Stimulated activated CD4-positive, alpha-beta T cell treated with anti-CD3 and anti-CD28 coated beads, Interleukin-2, amount 100 ng/mL, for 48 hours (primary cell): Measurements from ENCODE around the gene TENT4B.
"Not testable (repeated sequence)": the region's sequence is repeated elsewhere in the genome, so short reads cannot be mapped to it uniquely, and the experiment has no call there.

ENCODE experiments used
- DNase-seq, 2 donors: peaks; one replicate each; pipeline ENCODE4 v3.0.0-alpha.2; 2020

Gene TENT4B

DNA sequence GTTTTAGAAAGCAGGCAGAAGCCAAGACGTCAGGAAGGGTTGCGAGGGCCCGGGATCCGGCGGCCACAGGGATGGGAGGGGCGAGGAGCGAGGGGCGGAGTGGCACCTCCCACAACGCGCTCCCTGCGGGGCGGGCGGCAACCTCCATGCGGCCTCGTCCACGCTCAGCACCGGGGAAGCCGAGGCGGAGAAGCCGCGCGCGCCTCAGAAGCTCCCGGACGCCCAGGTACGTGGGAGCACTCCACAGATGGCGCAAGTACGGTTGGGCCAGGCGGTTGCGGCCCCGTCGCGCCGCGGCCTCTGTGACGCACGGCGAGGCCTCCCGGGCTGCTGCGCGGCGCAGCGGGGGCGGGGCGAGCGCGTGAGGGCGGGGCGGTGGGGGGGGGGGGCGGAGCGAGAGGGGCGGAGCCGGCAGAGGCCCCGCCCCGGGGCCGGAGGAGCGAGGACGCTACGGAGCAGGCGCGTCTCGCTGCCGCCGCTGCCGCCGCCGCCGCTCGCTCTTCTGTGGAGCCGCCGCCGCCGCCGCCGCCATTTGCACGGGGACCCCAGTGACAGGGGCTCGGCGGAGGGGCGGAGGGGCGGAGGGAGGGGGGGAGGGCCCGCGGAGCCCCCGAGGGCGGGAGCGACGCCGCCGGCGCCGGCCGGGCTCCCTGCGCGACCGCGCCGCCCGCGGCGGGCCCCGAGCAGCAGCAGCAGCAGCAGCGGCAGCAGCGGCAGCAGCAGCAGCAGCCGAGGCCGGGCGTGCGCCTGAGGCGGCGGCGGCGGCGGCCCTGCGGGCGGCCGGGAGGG is at the start of gene TENT4B:
Gene TENT4B (plus strand): TSS at position 500 of the 789 bp plus-strand sequence. CDS start 316 bp downstream, outside the sequence.
- peak; percentile 79 to 81 for DNase-seq

DNA sequence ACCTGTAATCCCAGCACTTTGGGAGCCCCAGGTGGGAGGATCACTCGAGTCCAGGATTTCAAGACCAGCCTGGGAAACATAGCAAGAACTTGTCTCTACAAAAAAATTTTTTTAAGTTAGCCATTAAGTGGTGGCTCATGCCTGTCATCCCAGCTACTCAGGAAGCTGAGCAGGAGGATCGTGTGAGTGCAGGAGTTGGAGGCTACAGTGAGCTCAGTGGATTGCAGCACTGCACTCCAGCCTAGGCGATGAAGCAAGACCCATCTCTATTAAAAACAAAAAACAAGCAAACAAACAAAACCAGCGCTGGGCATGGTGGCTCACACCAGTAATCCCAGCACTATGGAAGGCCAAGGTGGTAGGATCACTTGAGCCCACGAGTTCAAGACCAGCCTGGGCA is 49.3 kb upstream of the TENT4B start:
- no peak for DNase-seq

DNA sequence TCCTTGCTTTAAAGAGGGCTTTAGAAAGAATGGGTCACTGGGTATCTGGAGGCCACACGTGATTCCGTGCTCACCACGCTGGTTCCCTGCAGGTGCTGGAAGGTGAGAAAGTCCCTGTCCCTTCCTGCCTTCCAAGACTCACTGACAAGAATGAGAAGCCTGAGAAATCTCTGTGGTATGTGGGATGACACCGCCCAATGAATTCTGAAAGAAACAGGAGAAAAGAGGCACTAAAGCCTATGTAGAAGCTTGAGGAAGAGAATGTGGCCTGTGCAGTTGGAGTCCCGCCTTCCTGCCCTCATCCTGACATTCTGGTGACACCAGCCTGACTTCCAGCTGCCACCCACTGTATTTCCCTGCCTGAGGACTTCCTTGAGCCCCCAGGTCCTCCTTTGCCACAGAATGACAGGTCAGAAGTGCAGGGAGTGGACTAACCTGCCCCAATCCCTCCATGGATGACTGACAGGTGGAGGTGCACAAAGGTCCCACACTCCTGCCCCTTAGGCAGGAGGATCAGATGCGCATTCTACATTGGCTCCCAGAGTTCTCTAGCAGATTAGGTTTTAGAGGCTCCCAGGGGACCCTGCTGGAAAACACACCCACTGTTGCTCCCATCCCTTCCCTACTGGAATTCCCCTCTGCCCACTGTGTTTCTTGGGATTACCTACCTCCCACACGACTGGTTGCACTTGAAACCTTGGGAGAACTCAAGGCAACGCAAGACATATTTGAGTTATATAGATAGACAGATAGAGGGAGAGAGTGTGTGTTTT is 38.6 kb upstream of the TENT4B start:
- no peak for DNase-seq

DNA sequence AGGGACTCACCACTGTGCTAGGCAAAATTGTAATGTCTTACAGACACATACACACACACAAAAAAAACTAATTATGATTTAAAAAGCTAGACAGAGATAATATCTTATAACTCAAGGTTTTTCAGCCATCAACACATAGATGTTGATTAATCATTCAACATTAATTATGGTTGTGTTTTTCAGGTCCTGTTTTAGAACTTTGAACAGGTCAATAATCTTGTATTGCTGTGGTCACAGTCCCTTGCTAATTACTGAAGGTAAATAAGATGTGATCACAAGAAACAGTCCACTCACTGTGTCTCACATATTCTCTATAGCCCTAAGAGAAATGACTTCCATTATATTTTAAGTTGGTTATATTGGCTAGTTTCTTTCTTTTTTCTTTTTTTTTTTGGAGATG is 32.4 kb upstream of the TENT4B start:
- DNase-seq = no peak

DNA sequence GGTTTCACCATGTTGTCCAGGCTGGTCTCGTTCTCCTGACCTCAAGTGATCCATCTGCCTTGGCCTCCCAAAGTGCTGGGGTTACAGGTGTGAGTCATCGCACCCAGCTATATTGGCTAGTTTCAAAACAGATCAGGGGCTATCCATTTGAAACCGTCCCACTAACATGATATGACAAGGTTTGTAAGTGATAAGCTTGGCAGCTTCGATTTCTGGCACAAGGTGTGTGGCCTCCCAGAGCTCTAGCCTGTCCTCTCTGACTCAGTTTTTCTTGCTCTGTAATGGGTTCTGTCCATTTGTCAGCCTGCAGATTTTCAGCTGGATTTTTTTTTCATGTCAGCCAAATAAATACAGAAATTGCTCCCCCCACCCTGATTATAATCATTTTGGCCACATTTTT is 31.8 kb upstream of the TENT4B start:
- no peak for DNase-seq

DNA sequence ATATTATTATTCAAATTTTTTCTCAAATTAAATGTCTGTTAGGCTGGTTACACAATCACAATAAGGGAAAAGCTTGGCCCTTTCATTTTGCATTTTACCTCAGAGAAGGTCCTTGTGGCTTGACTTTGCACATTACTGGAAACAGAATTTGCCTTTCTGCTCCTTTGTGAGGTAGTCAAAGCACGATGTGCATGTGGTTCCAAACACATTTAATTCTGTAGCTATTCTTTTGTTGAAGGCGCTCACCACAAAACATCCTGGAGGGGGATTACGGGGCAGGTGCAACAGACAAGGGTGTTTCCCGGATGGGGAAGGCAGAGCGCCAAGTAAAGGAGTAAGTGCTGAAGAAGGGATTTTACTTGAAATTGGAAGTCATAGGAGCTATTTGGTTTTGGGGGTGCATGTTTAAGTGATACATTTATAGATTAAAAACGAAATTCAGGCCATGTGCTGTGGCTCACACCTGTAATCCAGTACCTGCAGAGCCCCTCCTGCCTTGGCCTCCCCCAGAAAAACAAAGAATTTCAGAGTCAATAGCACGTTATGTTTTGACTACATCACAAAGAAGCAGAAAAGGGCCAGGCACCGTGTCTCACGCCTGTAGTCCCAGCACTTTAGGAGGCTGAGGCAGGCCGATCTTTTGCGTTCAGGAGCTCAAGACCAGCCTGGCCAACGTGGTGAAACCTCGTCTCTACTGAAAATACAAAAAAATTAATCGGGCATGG is 31.2 kb upstream of the TENT4B start:
- DNase-seq = peak; percentile 7

DNA sequence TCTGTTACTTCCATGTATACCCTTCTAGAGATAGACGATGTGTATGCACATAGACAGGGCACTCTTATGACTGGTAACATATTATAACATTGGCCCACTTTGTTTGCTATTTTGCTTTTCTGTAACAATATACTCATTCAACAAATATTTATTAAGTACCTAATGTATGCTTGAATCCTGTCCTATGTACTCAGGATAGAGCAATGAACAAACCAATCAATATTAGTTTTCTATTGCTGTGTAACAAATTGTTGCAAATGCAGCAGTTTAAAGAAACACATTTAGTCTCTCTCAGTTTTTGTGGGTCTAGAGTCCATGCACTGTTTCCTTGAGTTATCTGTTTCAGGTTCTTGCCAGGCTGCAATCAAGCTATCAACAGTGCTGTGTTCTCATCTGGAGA is 29.7 kb upstream of the TENT4B start:
- DNase-seq = no peak

DNA sequence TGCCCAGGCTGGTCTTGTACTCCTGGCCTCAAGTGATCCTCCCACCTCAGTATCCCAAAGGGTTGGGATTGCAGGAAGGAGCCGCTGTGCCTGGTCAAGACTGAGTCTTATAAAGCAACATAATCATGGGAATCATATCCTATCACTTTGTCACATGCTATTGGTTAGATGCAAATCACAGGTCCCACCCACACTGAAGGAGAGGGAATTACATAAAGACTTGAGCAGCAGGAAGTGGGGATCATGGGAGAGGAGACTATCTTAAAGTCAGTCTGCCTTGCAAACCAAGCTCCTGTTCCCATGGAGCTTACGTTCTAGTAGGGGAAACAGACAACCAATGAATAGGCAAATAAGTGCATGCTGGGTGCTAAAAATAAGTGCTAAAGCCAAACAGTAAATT is 28.3 kb upstream of the TENT4B start:
- DNase-seq = no peak

DNA sequence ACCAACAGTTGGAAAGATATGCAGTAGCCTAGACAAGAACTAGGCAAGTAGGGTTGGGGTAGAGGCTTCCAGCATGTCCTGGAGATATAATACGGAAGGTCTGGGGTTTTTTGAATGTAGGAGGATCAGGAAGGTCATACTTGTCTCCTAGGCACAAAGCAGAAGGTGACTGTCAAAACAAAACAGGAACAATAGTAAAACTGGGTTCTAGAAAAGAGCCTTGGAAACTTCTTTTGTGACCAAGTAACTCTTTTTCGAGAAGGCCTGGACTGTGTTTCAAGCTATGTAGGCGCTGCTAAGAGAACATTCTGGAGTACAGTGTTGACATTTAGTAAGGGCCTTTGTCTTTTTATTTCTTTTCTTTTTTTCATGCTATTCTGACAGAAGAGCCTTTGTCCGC is 26.9 kb upstream of the TENT4B start:
- no peak for DNase-seq

DNA sequence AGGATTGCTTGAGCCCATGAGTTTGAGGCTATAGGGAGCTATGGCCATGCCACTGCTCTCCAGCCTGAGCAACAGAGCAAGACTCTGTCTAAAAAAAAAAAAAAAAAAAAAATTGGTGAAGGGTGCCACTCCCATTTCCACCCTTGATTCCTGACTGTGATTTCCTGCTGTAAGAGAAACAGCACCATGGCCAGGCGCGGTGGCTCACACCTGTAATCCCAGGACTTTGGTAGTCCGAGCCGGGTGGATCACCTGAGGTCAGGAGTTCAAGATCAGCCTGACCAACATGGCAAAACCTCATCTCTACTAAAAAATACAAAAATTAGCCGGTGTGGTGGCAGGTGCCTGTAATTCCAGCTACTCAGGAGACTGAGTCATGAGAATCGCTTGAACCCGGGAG is 20.5 kb upstream of the TENT4B start:
- DNase-seq = not testable (repeated sequence)

DNA sequence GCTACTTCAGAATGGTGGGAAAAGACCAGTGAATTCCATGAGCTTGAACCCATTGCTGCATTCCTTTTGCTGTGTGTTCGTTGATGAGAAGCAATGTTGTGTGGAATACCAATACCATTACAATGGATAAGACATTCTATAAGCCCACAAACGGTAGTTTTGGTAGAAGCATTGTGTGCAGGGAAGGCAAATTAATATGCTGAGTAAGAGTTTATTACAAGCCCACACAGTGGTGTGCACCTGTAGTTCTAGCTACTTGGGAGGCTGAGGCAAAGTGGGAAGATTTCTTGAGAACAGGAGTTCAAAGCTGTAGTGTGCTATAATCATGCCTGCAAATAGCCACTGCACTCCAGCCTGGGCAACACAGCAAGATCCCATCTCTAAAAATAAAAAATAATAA is 19.9 kb upstream of the TENT4B start:
- no peak for DNase-seq

DNA sequence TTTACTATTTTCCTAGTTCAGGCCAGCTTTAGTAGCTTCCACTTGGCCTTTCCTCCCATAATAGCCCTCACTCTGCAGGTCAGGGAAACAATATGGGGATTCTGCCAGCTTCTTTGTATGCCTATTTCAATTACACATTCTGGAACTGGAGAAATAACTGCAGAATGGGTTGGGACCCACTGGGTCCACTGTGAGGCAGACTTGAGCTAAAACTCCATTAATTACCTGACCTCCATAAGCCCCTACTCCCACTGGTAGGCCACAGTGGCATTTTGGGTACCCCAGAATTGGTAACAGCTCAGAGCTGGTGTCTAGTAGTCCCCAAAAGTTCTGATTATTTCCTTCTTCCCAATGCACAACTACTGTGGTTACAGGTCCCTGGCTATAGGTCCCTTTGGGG is 16.7 kb upstream of the TENT4B start:
- no peak for DNase-seq

DNA sequence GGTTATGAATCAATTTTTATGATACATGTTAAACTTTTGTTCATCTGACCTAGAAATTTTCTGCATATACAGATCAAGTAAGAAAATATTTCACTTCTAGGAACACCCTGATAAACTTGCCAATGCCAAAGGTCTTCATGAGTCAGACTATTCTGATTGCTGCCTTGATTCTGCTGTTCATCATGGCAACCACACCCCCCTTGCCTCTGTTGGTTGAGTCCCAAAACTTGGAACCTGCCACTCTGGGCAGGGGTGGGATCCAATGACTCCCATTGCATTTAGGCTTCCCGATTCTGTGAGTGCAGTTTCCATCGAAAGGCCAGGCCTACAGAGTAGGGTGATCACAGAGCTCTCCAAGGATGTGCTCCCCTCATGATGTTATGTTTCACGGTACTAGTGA is 15.8 kb upstream of the TENT4B start:
- no peak for DNase-seq

DNA sequence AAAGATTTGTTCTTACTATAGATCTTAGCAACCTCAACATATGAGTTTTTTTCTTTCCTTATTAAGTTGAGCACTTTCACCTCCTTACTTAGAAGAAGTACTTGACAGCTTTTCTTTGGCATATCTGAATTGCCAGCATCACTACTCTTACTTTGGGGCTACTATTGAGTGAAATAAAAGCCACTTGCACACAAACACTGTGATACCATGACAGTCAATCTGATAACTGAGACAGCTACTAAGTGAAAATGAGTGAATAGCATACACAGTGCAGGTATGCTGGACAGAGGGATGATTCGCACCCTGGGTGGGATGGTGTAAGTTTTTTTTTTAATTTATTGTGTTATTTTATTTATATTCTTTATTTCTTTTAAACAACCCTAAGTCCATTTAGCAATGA is 13.5 kb upstream of the TENT4B start:
- no peak for DNase-seq

DNA sequence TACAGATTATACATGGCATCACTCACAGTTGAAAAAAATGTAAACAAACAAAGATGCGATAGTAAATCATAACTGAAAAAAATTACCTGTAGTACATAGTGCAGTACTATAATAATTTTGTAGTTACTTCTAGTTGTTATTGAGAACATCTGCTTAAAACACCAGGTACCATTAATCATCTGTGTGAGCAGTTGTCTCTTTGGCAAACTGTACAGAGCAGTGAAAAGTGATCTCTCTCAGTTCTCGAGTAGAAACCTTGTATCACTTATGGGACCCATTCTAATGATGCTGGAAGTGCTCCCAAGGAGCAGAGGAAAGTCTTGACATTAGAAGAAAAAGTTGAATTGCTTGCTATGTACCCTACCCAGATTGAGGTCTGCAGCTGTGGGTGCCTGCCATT is 8.9 kb upstream of the TENT4B start:
- no peak for DNase-seq

DNA sequence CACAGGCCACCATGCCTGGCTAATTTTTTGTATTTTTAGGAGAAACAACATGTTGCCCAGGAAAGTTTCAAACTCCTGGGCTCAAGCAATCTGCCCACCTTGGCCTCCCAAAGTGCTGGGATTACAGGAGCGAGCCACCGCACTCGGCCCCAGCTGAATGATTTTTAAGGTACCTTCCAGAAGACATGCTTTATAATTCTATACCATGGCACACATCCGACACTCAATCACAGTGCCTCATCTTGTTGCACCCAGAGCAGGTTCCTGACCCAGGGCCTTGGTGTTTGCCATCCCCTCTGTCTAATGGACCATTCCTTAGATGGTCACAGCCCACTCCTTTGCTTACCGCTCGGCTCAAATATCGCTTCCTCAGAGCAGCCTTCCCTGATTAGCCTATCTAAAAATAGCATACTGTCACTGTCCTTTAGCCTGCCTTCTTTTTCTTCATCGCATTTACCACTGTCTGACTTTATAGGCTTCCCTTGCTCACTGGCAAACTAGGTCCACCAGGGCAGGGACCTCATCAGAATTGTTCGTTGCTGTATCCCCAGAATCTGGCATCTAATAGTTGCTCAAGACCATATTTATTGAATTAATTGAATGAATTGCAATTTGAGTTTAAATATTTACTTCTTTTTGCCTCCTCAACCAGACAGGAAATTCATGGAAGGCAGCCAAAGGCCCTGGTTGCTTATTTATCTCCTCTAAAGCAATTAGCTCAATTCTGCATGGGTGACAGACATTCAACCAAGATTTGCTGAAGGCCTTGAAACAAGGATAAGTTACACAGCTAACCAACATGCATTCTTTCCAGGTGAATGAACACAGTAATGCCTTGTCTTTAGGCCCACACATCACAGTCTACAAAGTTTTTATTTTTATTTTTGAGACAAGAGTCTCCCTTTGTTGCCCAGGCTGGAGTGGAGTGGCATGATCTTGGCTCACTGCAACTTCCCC is 6.3 kb upstream of the TENT4B start:
- no peak for DNase-seq

DNA sequence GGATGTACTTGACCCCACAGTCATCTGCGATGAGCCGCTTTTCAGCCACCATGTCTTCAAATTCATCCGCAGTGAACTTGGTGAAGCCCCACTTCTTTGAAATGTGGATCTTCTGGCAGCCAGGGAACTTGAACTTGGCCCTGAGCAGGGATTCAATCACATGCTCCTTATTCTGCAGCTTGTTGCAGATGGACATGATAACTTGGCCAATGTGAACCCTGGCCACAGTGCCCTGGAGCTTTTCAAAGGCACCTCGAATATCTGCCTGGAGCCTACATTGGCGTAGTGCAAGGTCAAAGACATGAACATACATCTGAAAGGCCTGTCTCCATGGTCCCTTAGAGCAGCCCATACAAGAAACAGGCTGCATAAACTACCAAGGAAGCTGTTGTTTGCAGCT is 1.8 kb upstream of the TENT4B start:
- no peak for DNase-seq

DNA sequence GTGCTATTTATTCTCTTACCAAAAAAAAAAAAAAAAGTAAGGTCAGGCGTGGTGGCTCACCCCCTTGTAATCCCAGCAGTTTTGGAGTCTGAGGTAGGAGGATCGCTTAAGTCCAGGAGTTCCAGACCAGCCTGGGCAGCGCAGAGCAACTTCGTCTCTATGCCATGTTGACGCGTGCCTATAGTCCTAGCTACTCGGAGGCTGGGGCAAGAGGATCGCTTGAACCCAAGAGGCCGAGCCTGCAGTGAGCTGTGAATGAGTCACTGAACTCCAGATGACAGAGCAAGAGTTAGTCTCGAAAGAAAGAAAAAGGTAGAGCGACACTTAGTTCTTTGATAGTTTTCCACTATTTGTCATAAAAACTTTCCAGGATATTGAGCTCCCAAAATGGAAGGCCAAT is 1.4 kb upstream of the TENT4B start:
- peak in 1 of 2 donors; percentile 23 for DNase-seq

DNA sequence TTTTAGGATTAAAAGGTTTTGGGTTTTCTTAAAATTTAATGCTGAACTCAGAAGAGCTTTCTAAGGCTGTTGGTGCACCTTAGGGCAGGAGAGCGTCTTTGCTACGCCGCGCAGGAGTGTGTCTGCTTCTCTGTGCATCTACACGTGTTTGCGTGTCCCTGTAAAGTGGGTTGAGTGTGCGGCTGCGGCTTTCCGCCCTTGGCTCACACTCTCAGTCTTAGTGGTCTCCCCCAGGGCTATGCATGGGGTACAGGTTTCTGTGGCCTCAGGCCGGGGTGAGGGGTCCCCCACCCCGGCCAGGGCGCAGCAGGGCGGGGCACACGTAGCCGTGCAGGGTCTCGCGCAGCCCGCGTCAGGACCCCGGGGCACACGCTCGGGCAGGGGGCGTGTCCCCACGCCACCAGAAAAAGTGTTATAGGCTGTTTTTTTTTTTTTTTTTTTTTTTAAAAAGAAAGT is 727 bp upstream of the TENT4B start:
- DNase-seq = peak; percentile 61 to 63

DNA sequence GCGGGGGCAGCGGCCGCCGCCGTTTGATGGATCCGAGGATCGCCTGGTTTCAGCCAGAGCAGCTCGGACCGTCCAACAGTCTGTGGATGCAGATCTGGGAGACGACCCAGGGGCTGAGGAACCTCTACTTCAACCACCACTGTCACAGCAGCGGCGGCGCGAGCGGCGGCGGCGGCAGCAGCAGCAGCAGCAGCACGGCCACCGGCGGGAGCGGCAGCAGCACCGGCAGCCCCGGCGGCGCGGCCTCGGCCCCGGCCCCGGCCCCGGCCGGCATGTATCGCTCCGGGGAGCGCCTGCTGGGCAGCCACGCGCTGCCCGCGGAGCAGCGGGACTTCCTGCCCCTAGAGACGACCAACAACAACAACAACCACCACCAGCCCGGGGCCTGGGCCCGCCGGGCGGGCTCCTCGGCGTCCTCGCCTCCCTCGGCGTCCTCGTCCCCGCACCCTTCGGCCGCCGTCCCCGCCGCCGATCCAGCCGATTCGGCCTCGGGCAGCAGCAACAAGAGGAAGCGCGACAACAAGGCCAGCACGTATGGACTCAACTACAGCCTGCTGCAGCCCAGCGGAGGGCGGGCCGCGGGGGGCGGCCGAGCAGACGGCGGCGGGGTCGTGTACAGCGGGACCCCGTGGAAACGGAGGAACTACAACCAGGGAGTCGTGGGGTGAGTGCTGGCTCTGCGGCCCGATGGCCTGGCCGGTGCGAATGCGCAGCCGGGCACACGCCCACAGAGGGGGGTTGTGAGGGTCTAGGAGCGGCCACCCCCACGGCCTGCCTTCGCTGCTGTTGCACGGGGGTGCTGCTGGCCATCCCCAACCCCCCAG is 702 bp downstream of the TENT4B start:
- DNase-seq = peak in 1 of 2 donors; percentile 21

DNA sequence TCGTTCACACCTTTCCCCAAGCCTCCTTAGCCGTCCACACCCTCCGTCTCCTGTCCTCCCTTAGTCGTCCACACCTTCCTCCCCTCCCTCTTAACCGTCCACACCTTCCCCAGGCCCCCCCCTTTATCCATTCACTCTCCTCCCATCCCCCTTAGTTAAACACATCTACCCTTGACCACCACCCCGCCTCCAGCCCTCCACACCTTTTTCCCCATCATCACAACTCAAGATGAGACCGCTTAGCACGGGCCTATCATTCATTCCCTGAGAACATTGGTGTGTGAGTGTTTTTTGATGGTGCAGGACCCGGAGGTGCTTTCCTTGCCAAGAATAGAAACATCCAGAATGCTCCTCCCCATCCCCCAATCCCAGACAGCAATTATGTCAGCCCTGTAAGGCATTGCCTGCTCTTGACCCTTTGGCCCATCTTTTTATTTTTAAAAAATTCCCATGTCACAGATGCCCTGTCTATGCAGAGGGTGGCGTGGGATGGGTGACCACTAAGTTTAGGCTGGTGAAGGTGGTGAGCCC is 1.4 kb downstream of the TENT4B start:
- DNase-seq = no peak
